Measurements from ENCODE around the gene NABP2. TPM values are rescaled to one million over a fixed set of nuclear protein-coding genes. Genes with fewer than 3 reads are reported as not detected.

The NABP2 gene
- total RNA-seq, 1 donor from 2014 or later, result 23.7 TPM

DNA sequence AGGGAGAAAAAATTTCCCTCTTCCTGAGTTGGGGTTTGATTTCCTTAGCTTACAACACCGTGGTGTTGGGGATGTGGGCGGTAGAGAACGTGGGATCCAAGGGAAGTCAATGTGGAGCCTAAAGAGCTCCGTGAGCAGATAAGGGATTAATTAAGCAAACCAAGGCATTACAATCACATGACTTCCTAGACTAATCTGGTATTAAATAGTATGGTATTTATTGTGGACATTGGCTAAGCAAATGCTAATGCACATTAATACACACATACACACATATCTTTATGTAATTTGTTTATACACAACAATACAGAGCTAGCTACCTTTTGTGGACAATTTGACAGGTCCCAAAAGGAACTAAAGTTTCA, 1.6 kb upstream of the NABP2 start:
- no peak for TF ChIP-seq CTCF (IDR thresholded peaks at IDR 0.05; ENCODE audit: unreplicated experiment)
- Mint-ChIP-seq H3K9me3 (no peaks in the 10 kb centered on the region), H3K27ac (peak overlapping the region; percentile 99), H3K36me3 (peaks cover 4% of the 10 kb centered on the region), H3K4me3 (peak overlapping the region; percentile 93), H3K4me1 (peaks cover 33% of the 10 kb centered on the region), H3K27me3 (ENCODE audit: low read depth) (no peaks in the 10 kb centered on the region)
- no peak for DNase-seq (ENCODE audit: low spot score in 2 of 2, unreplicated experiment in 2 of 2)

DNA sequence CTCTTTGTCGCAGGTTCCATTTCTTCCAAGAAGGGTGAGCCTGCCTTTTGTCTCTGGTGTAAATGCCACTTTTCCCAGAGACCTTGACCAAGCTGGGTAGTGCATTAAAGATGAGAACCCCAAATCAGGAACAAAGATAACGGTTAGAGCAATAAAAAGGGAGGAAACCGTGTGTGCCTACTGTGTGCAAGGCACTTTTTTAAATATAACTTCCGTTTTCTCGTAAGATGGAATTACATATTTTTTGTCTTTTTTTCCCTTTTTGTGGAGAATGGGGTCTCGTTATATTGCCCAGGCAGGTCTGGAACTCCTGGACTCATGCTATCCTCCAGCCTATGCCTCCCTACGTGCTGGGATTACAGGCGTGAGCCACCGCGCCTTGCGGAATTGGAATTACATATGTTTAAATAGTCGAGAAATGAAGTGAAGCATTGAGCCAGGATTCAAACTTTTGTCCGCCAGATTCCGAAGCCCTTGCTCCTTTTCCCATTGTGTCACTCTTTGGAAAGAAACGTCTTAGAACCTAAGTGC, 506 bp upstream of the NABP2 start:
- H3K27me3 Mint-ChIP-seq (ENCODE audit: low read depth), result no peaks in the 10 kb centered on the region
- H3K4me1 Mint-ChIP-seq, result peaks cover 33% of the 10 kb centered on the region
- H3K27ac Mint-ChIP-seq, result peak overlapping the region; percentile 95
- peak overlapping the region; percentile 77 for H3K4me3 Mint-ChIP-seq
- no peaks in the 10 kb centered on the region for H3K9me3 Mint-ChIP-seq
- DNase-seq (ENCODE audit: low spot score in 2 of 2, unreplicated experiment in 2 of 2), result no peak
- peaks cover 4% of the 10 kb centered on the region for H3K36me3 Mint-ChIP-seq
- no peak for TF ChIP-seq CTCF (IDR thresholded peaks at IDR 0.05; ENCODE audit: unreplicated experiment)

GRCh38 chr12:56224954-56225353, 812 bp downstream of the NABP2 start:
- TF ChIP-seq CTCF (IDR thresholded peaks at IDR 0.05; ENCODE audit: unreplicated experiment), result no peak
- H3K27me3 Mint-ChIP-seq (ENCODE audit: low read depth), result no peaks in the 10 kb centered on the region
- peaks cover 32% of the 10 kb centered on the region for H3K4me1 Mint-ChIP-seq
- peak overlapping the region; percentile 77 for H3K4me3 Mint-ChIP-seq
- H3K27ac Mint-ChIP-seq, result peak overlapping the region; percentile 72
- no peak for DNase-seq (ENCODE audit: low spot score in 2 of 2, unreplicated experiment in 2 of 2)
- peaks cover 4% of the 10 kb centered on the region for H3K36me3 Mint-ChIP-seq
- H3K9me3 Mint-ChIP-seq, result no peaks in the 10 kb centered on the region

DNA sequence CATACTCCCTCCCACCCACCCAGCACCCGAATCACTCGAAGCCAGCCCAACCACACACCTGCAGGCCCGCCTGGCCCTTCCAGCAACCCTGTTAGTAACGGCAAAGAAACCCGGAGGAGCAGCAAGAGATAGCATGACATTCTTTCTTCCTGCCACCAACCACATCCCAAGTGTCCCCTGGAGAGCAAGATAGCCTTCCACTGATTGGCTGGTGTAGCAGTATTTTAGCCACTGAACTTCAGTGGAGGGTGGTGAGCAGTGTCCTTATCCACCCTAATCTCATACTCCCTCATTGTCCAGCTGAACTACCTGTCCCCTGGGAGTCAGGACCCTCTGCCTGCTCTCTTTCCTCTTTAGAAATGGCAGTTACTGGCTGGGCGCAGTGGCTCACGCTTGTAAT, 4.9 kb downstream of the NABP2 start:
- DNase-seq (ENCODE audit: low spot score in 2 of 2, unreplicated experiment in 2 of 2), result no peak
- Mint-ChIP-seq H3K4me1 (peaks cover 11% of the 10 kb centered on the region), H3K27me3 (ENCODE audit: low read depth) (no peaks in the 10 kb centered on the region), H3K27ac (no peak overlapping the region), H3K9me3 (no peaks in the 10 kb centered on the region), H3K4me3 (no peak overlapping the region), H3K36me3 (peaks cover 4% of the 10 kb centered on the region)
- TF ChIP-seq CTCF (IDR thresholded peaks at IDR 0.05; ENCODE audit: unreplicated experiment), result no peak

GRCh38 chr12:56229916-56230431, 5.8 kb downstream of the NABP2 start, which contains the start of gene SLC39A5:
SLC39A5 (plus strand) TSS chr12:56230051; CDS start chr12:56231275, 1,224 bp downstream.
- Mint-ChIP-seq H3K27me3 (ENCODE audit: low read depth) (no peaks in the 10 kb centered on the region), H3K4me1 (peaks cover 5% of the 10 kb centered on the region), H3K27ac (no peak within 1 kb of the TSS), H3K9me3 (no peaks in the 10 kb centered on the region), H3K36me3 (peaks cover 4% of the 10 kb centered on the region), H3K4me3 (no peak within 1 kb of the TSS)
- no peak for TF ChIP-seq CTCF (IDR thresholded peaks at IDR 0.05; ENCODE audit: unreplicated experiment)
- no peak for DNase-seq (ENCODE audit: low spot score in 2 of 2, unreplicated experiment in 2 of 2)
